Measurements from ENCODE around the gene KCNJ14. TPM values are rescaled to one million over a fixed set of nuclear protein-coding genes. Genes with fewer than 3 reads are reported as not detected.
A peak's percentile ranks its signal among the peaks of the same experiment; 100 is the strongest.
"Not testable (repeated sequence)": the region's sequence is repeated elsewhere in the genome, so short reads cannot be mapped to it uniquely, and the experiment has no call there.

Gene KCNJ14
- total RNA-seq, 1 donor from 2014 or later, result 2.4 TPM

- peaks cover 19% of the 10 kb centered on the region for H3K4me1 Mint-ChIP-seq
- peak; percentile 90 for DNase-seq
- H3K4me3 Mint-ChIP-seq, result peak overlapping the region; percentile 87
- peaks cover 10% of the 10 kb centered on the region for H3K36me3 Mint-ChIP-seq (ENCODE audit: low read depth)
- H3K27ac Mint-ChIP-seq, result peak overlapping the region; percentile 90
- no peaks in the 10 kb centered on the region for H3K9me3 Mint-ChIP-seq
- no peaks in the 10 kb centered on the region for H3K27me3 Mint-ChIP-seq
- intact Hi-C loops (cut with micrococcal nuclease), result no loop called here
Measured at GRCh38 chr19:48480558-48481500, 25.5 kb downstream of the KCNJ14 start.

DNA sequence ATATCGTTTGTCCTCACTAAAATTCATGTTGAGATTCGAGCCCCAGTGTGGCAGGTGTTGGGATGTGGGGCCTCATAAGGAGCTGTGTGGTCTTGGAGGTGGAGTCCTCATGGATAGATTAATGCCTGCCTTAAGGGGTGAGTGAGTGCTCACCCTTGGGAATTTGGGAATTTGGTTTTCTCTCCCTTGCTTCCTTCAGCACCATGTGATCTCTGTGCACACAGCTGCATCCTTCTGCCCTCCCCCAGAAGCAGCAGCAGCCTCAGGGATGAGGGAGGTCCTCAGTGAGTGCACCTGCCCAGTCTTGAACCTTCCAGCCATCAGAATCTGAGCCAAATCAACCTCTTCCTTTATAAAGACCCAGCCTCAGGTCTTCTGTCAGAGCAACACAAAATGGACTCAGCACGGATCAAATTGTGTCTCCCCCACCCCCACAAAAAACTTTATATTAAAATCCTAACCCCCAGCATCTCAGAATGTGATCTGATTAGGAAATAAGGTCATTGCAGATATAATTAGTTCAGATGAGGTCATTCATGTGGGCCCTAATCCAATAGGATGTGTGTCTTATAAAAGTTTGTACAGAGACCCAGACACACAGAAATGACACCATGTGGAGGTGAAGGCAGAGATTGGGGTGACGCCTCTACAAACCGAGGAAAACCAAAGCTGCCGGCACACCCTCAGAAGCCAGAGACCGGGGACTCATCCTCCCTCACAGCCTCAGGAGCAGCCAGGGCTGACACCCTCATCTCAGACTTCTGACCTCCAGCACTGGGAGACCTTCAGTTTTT, 26.7 kb downstream of the KCNJ14 start:
- Mint-ChIP-seq H3K4me1 (peaks cover 19% of the 10 kb centered on the region), H3K36me3 (ENCODE audit: low read depth) (peaks cover 6% of the 10 kb centered on the region), H3K9me3 (no peaks in the 10 kb centered on the region), H3K4me3 (peak overlapping the region; percentile 87), H3K27ac (peak overlapping the region; percentile 34), H3K27me3 (peaks cover 2% of the 10 kb centered on the region)
- no peak for DNase-seq
- intact Hi-C loops (cut with micrococcal nuclease), result no loop called here

- no peaks in the 10 kb centered on the region for H3K9me3 Mint-ChIP-seq
- no peak for DNase-seq
- H3K4me3 Mint-ChIP-seq, result no peak overlapping the region
- H3K27me3 Mint-ChIP-seq, result peaks cover 2% of the 10 kb centered on the region
- no peak overlapping the region for H3K27ac Mint-ChIP-seq
- peaks cover 6% of the 10 kb centered on the region for H3K36me3 Mint-ChIP-seq (ENCODE audit: low read depth)
- intact Hi-C loops (cut with micrococcal nuclease), result no loop called here
- peaks cover 19% of the 10 kb centered on the region for H3K4me1 Mint-ChIP-seq
Measured at GRCh38 chr19:48483301-48483700, 27.9 kb downstream of the KCNJ14 start.

GRCh38 chr19:48484247-48484893, 29.0 kb downstream of the KCNJ14 start:
- H3K27ac Mint-ChIP-seq, result no peak overlapping the region
- DNase-seq, result no peak
- peaks cover 19% of the 10 kb centered on the region for H3K4me1 Mint-ChIP-seq
- H3K36me3 Mint-ChIP-seq (ENCODE audit: low read depth), result peaks cover 6% of the 10 kb centered on the region
- no peaks in the 10 kb centered on the region for H3K9me3 Mint-ChIP-seq
- H3K27me3 Mint-ChIP-seq, result peaks cover 2% of the 10 kb centered on the region
- intact Hi-C loops (cut with micrococcal nuclease), result no loop called here
- H3K4me3 Mint-ChIP-seq, result no peak overlapping the region

GRCh38 chr19:48484931-48485612, 29.7 kb downstream of the KCNJ14 start:
- Mint-ChIP-seq H3K4me1 (peaks cover 21% of the 10 kb centered on the region), H3K27me3 (peaks cover 4% of the 10 kb centered on the region), H3K4me3 (no peak overlapping the region), H3K27ac (no peak overlapping the region), H3K36me3 (ENCODE audit: low read depth) (peaks cover 4% of the 10 kb centered on the region), H3K9me3 (no peaks in the 10 kb centered on the region)
- DNase-seq, result no peak
- intact Hi-C loops (cut with micrococcal nuclease), result no loop called here

DNA sequence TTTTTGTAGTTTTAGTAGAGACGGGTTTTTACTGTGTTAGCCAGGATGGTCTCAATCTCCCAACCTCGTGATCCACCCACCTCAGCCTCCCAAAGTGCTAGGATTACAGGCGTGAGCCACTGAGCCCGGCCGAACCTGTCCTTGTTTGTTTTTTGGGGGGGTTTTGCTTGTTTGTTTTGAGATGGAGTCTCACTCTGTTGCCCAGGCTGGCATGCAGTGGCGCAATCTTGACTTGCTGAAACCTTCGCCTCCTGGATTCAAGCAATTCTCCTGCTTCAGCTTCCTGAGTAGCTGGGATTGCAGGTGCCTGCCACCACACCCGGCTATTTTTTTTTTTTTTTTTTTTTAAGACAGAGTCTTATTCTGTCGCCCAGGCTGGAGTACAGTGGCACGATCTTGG, 31.3 kb downstream of the KCNJ14 start:
- Mint-ChIP-seq H3K4me1 (peaks cover 15% of the 10 kb centered on the region), H3K27me3 (peaks cover 11% of the 10 kb centered on the region)
- intact Hi-C loops (cut with micrococcal nuclease); H3K4me3 Mint-ChIP-seq; DNase-seq; H3K9me3 Mint-ChIP-seq; H3K36me3 Mint-ChIP-seq (ENCODE audit: low read depth); H3K27ac Mint-ChIP-seq: not testable (repeated sequence)

GRCh38 chr19:48487544-48487943, 32.2 kb downstream of the KCNJ14 start:
- H3K4me1 Mint-ChIP-seq, result peaks cover 20% of the 10 kb centered on the region
- intact Hi-C loops (cut with micrococcal nuclease), result no loop called here
- H3K36me3 Mint-ChIP-seq (ENCODE audit: low read depth), result peaks cover 2% of the 10 kb centered on the region
- H3K9me3 Mint-ChIP-seq, result no peaks in the 10 kb centered on the region
- H3K27ac Mint-ChIP-seq, result no peak overlapping the region
- H3K27me3 Mint-ChIP-seq, result peaks cover 17% of the 10 kb centered on the region
- DNase-seq, result no peak
- H3K4me3 Mint-ChIP-seq, result no peak overlapping the region

- intact Hi-C loops (cut with micrococcal nuclease), result no loop called here
- Mint-ChIP-seq H3K9me3 (no peaks in the 10 kb centered on the region), H3K27ac (no peak overlapping the region), H3K4me1 (peaks cover 24% of the 10 kb centered on the region), H3K36me3 (ENCODE audit: low read depth) (peaks cover 3% of the 10 kb centered on the region), H3K27me3 (peaks cover 20% of the 10 kb centered on the region), H3K4me3 (no peak overlapping the region)
- DNase-seq, result no peak
Measured at GRCh38 chr19:48487948-48488347, 32.6 kb downstream of the KCNJ14 start.

DNA sequence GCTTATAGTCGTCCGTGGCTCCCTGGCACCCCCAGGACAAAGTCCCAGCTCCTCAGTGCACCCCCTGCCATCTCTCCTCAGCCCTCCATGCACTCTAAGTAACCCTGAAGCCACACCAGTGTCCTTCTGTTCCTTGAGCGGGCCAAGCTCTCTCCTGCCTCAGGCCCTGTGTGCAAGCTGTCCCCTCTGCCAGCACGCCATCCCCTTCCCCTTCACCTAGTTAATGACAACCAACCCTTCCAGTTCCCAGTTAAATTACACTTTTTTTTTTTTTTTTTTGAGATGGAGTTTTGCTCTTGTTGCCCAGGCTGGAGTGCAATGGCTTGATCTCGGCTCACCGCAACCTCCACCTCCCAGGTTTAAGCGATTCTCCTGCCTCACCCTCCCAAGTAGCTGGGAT, 33.1 kb downstream of the KCNJ14 start:
- H3K27me3 Mint-ChIP-seq, result peaks cover 20% of the 10 kb centered on the region
- peaks cover 25% of the 10 kb centered on the region for H3K4me1 Mint-ChIP-seq
- H3K27ac Mint-ChIP-seq; H3K9me3 Mint-ChIP-seq; H3K4me3 Mint-ChIP-seq; H3K36me3 Mint-ChIP-seq (ENCODE audit: low read depth); DNase-seq; intact Hi-C loops (cut with micrococcal nuclease): not testable (repeated sequence)

DNA sequence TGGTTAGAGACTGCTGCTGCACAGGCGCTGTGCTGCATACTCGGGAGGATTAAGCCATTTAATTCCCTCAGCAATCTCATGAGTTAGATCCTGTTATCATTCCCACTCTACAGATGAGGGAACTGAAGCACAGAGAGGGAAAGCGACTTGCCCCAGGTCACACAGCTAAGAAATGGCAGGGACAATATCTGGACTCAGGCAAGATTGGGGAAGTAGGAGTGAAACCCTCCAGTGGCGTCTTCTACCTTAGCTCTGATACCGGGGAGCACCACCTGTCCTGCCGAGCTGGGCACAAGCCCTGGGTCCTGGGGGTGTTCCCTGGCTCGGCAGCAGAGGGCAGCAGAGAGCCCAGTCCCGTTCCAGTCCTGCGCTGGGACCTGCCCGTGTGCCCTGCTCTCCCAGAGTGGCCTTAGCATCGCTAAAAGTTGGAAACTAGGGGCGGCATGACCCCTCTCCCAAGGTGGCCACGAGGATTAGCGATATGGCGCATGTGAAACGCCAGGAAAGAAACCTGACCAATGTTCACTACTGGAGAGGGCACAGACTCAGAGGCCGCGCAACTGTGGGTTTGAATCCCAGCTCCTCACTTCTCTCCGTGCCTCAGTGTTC, 34.3 kb downstream of the KCNJ14 start:
- intact Hi-C loops (cut with micrococcal nuclease), result loop anchor here (1.0 to 5.0 kb wide), 2 partner anchors 95 to 97 kb away; partner anchors contain the start of genes GRIN2D and KDELR1
- H3K9me3 Mint-ChIP-seq, result no peaks in the 10 kb centered on the region
- H3K27ac Mint-ChIP-seq, result no peak overlapping the region

DNA sequence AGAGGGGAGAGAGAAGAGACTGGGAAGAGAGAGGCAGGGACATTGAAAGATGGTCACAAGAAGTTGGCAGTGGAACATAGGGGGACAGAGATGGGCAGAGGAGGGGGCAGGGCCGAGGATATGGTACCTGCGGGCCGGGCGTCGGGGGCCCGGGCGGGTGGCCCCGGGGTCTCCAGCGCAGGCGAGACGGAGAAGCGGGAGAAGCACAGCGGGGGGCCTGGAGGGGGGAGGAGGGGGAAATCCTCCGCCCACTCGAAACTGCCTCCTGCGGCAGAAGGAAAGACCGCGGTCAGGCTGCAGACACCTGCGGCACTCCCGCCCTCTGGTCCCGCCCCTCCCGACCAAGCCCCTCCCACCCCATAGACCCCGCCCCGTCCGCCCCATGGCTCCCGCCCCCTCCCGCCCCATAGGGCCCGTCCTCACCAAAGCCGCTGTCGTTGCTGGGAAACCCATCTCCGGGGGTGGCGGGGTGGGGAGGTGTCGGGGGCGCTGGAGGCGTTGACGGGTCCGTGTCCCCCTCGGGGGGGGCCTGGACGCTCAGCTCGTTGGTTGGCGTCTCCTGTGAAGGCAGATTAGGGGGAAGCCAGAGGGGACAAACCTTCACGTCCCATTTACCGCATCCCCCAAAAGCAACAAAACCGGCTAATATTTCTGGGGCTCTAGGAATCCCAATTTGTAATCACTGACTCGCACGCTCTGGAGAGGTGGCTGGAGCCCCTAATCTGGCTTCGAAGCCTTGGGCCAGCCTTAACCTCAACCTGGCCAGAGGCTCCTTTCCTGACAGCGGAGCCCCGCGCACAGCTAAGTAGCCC, 35.8 kb downstream of the KCNJ14 start:
- intact Hi-C loops (cut with micrococcal nuclease), result loop anchor here (5.0 kb wide), 1 partner anchor 99 kb away; the partner anchor contains the start of genes GRIN2D and KDELR1
- peak; percentile 80 for DNase-seq
- Mint-ChIP-seq H3K4me1 (peaks cover 30% of the 10 kb centered on the region), H3K4me3 (peak overlapping the region; percentile 57), H3K27me3 (peaks cover 36% of the 10 kb centered on the region), H3K27ac (peak overlapping the region; percentile 41), H3K9me3 (no peaks in the 10 kb centered on the region), H3K36me3 (ENCODE audit: low read depth) (peaks cover 3% of the 10 kb centered on the region)

More for the DNA sequence above, 34.3 kb downstream of the KCNJ14 start:
- Mint-ChIP-seq H3K4me1 (peaks cover 27% of the 10 kb centered on the region), H3K27me3 (peaks cover 25% of the 10 kb centered on the region), H3K4me3 (no peak overlapping the region), H3K36me3 (ENCODE audit: low read depth) (peaks cover 3% of the 10 kb centered on the region)
- peak; percentile 95 for DNase-seq

- intact Hi-C loops (cut with micrococcal nuclease), result loop anchor here (2.0 to 5.0 kb wide), 2 partner anchors 23 to 99 kb away; partner anchors contain the start of genes CYTH2, GRIN2D and KDELR1
- H3K4me3 Mint-ChIP-seq, result peak overlapping the region; percentile 83
- no peaks in the 10 kb centered on the region for H3K9me3 Mint-ChIP-seq
- H3K36me3 Mint-ChIP-seq (ENCODE audit: low read depth), result peaks cover 3% of the 10 kb centered on the region
- peaks cover 30% of the 10 kb centered on the region for H3K4me1 Mint-ChIP-seq
- peaks cover 34% of the 10 kb centered on the region for H3K27me3 Mint-ChIP-seq
- no peak overlapping the region for H3K27ac Mint-ChIP-seq
- no peak for DNase-seq
Measured at GRCh38 chr19:48491793-48492123, 36.4 kb downstream of the KCNJ14 start.

Measured in activated CD4-positive, alpha-beta T cell treated with anti-CD3 and anti-CD28 coated beads, Interleukin-2, amount 10 ng/mL, durations not matched to agents 24 days and 14 days (primary cell).